Activated T-helper 1 cell treated with Interleukin-2 at 50 U/mL for 16 hours (primary cell): ENCODE measurements around the gene VWCE.
A peak's percentile ranks its signal among the peaks of the same experiment; 100 is the strongest.

Experiments used
- DNase-seq: peaks from one replicate; pipeline ENCODE4 v3.0.0-alpha.2; 2020; ENCODE audit warnings: low read depth

VWCE gene

GRCh38 chr11:61294717-61295595, at the start of gene VWCE:
TSS of gene VWCE (minus strand) at chr11:61295316. CDS start at chr11:61295037, 279 bp downstream.
- peak; percentile 33 for DNase-seq

GRCh38 chr11:61343792-61344745, 49.0 kb upstream of the VWCE start:
- DNase-seq, result no peak

- DNase-seq, result no peak
Observed at GRCh38 chr11:61342207-61342803, 47.2 kb upstream of the VWCE start.

- DNase-seq, result no peak
Observed at GRCh38 chr11:61341706-61342105, 46.6 kb upstream of the VWCE start.

GRCh38 chr11:61340979-61341378, 45.9 kb upstream of the VWCE start:
- no peak for DNase-seq

- no peak for DNase-seq
Observed at GRCh38 chr11:61339490-61339878, 44.4 kb upstream of the VWCE start.

GRCh38 chr11:61338783-61339489, 43.8 kb upstream of the VWCE start:
- DNase-seq, result no peak

GRCh38 chr11:61337706-61338470, 42.8 kb upstream of the VWCE start:
- no peak for DNase-seq

- DNase-seq, result peak; percentile 74
Observed at GRCh38 chr11:61336171-61336935, 41.2 kb upstream of the VWCE start.

GRCh38 chr11:61335355-61335710, 40.2 kb upstream of the VWCE start:
- no peak for DNase-seq

GRCh38 chr11:61334434-61335354, 39.6 kb upstream of the VWCE start:
- no peak for DNase-seq

- DNase-seq, result no peak
Observed at GRCh38 chr11:61333550-61334433, 38.7 kb upstream of the VWCE start.

- DNase-seq, result peak; percentile 97
Observed at GRCh38 chr11:61332797-61333549, 37.9 kb upstream of the VWCE start, which contains the start of the genes DDB1 and TKFC. TSS of gene DDB1 (minus strand) at chr11:61333105. CDS start at chr11:61332968, 137 bp downstream. TSS of gene TKFC (plus strand) at chr11:61333228. CDS start at chr11:61334729, 1,501 bp downstream.

GRCh38 chr11:61332281-61332796, 37.2 kb upstream of the VWCE start:
- DNase-seq, result no peak

- DNase-seq, result no peak
Observed at GRCh38 chr11:61331651-61332050, 36.5 kb upstream of the VWCE start.

- DNase-seq, result no peak
Observed at GRCh38 chr11:61329871-61330270, 34.8 kb upstream of the VWCE start.

GRCh38 chr11:61328351-61328750, 33.2 kb upstream of the VWCE start:
- DNase-seq, result no peak
